H1 (cell line): ENCODE measurements around the gene GRAP. TPM values are rescaled to one million over a fixed set of nuclear protein-coding genes. Genes with fewer than 3 reads are reported as not detected.

ENCODE experiments used
- CTCF ChIA-PET: fragments of 300-600 bp; sonication (Branson Sonifier 250); formaldehyde crosslinking; loops from one replicate; lab custom pipeline; 2021; ENCODE audit not compliant: partially characterized antibody; lab: Charles Lee
- POLR2A ChIA-PET: fragments of 300-600 bp; sonication (Branson Sonifier 250); formaldehyde crosslinking; loops from one replicate; lab custom pipeline; 2021; ENCODE audit warnings: inconsistent platforms; ENCODE audit not compliant: partially characterized antibody; lab: Charles Lee
- DNase-seq, 2 experiments: peaks; one replicate each; pipeline versions ENCODE4 v3.0.0 to v3.0.0-alpha.2; 2010 to 2022; ENCODE audit warnings: low spot score in 2 of 2, low read depth in 1 of 2, mixed read lengths in 1 of 2
- FAIRE-seq: peaks from 2 replicates; lab custom pipeline; 2011; peaks lifted over from hg19 to GRCh38; lab: Jason Lieb, UNC
- H2AFZ ChIP-seq: 2 replicates; pipeline ENCODE4 v1.8.1; 2012; ENCODE audit warnings: low read length, inconsistent platforms
- H2AK5ac ChIP-seq: 2 replicates; pipeline ENCODE4 v1.6.1; 2013; ENCODE audit warnings: low read depth, low read length
- H2BK120ac ChIP-seq: replicated peaks from 2 replicates; pipeline ENCODE3; 2013; ENCODE audit warnings: low read depth, low read length, inconsistent platforms
- H2BK12ac ChIP-seq: 2 replicates; pipeline ENCODE4 v1.6.1; 2013; ENCODE audit warnings: low read depth, low read length
- H2BK15ac ChIP-seq: 2 replicates; pipeline ENCODE4 v1.6.1; 2013; ENCODE audit warnings: low read length
- H2BK20ac ChIP-seq: 2 replicates; pipeline ENCODE4 v1.6.1; 2013; ENCODE audit warnings: low read length
- H2BK5ac ChIP-seq: 2 replicates; pipeline ENCODE4 v1.6.1; 2013; ENCODE audit warnings: low read depth, low read length
- H3K14ac ChIP-seq: 2 replicates; pipeline ENCODE4 v1.6.1; 2013; ENCODE audit warnings: inconsistent platforms; ENCODE audit not compliant: insufficient read length
- H3K18ac ChIP-seq: 2 replicates; pipeline ENCODE4 v1.6.1; 2013; ENCODE audit warnings: low read length; ENCODE audit errors: extremely low read depth
- H3K23ac ChIP-seq: 2 replicates; pipeline ENCODE4 v1.6.1; 2013; ENCODE audit warnings: inconsistent platforms; ENCODE audit not compliant: insufficient read length
- H3K23me2 ChIP-seq: 2 replicates; pipeline ENCODE4 v1.6.1; 2013; ENCODE audit warnings: low read depth, low read length
- H3K27ac ChIP-seq: 2 replicates; pipeline ENCODE4 v1.6.1; 2011; ENCODE audit warnings: low read depth, low read length, inconsistent platforms
- H3K27me3 ChIP-seq, 4 experiments: replicated peaks in 1 of 4; 1 replicate in 1 of 4; 2 replicates in 3 of 4; pipeline versions ENCODE4 v1.6.1 to v1.8.1; 2011 to 2013; ENCODE audit warnings: low read length in 3 of 4, mild to moderate bottlenecking in 3 of 4, inconsistent platforms in 2 of 4, mixed read lengths in 2 of 4, moderate library complexity in 1 of 4; ENCODE audit not compliant: control insufficient read depth in 3 of 4, insufficient read depth in 3 of 4; ENCODE audit errors: extremely low read depth in 1 of 4
- H3K36me3 ChIP-seq, 4 experiments: 2 replicates each; pipeline versions ENCODE4 v1.6.1 to v1.8.1; 2011 to 2013; ENCODE audit warnings: mild to moderate bottlenecking in 4 of 4, low read length in 3 of 4, moderate library complexity in 2 of 4, control low read depth in 1 of 4, inconsistent platforms in 1 of 4; ENCODE audit not compliant: insufficient read depth in 4 of 4, control insufficient read depth in 2 of 4
- H3K4ac ChIP-seq: replicated peaks from 2 replicates; pipeline ENCODE3; 2013; ENCODE audit warnings: low read length, low read depth, mixed read lengths, inconsistent platforms; ENCODE audit not compliant: insufficient read length
- H3K4me1 ChIP-seq, 4 experiments: replicated peaks in 1 of 4; 1 replicate in 1 of 4; 2 replicates in 3 of 4; pipeline versions ENCODE4 v1.6.1 to v1.8.1; 2011 to 2013; ENCODE audit warnings: low read length in 3 of 4, inconsistent platforms in 2 of 4, mixed read lengths in 1 of 4; ENCODE audit not compliant: insufficient read depth in 4 of 4, control insufficient read depth in 3 of 4
- H3K4me2 ChIP-seq, 2 experiments: 2 replicates each; pipeline versions ENCODE4 v1.6.1 to v1.8.1; 2011 to 2013; ENCODE audit warnings: low read depth in 2 of 2, low read length in 2 of 2, control low read depth in 1 of 2, inconsistent platforms in 1 of 2, mild to moderate bottlenecking in 1 of 2; ENCODE audit not compliant: insufficient read depth in 1 of 2
- H3K4me3 ChIP-seq, 4 experiments: fragments of 200-600, 300-600 bp in 1 of 4; sonication (generic), shearing (Covaris generic), sonication (Bioruptor Twin) in 1 of 4; 2 replicates each; pipeline versions ENCODE4 v1.5.1 to v1.8.1; 2011 to 2016; ENCODE audit warnings: low read length in 4 of 4, low read depth in 3 of 4, control low read depth in 2 of 4, inconsistent platforms in 2 of 4, mild to moderate bottlenecking in 2 of 4, mixed read lengths in 1 of 4, moderate library complexity in 1 of 4; ENCODE audit not compliant: insufficient read depth in 2 of 4; ENCODE audit errors: extremely low read depth in 1 of 4
- H3K56ac ChIP-seq: replicated peaks from 2 replicates; pipeline ENCODE3; 2013; ENCODE audit warnings: low read depth, mild to moderate bottlenecking, mixed read lengths, low read length, inconsistent platforms; ENCODE audit not compliant: insufficient read length
- H3K79me1 ChIP-seq: 2 replicates; pipeline ENCODE4 v1.6.1; 2013; ENCODE audit warnings: low read depth, low read length, control low read depth
- H3K79me2 ChIP-seq, 2 experiments: 2 replicates each; pipeline versions ENCODE4 v1.6.1 to v1.8.1; 2012 to 2013; ENCODE audit warnings: low read length in 2 of 2, mild to moderate bottlenecking in 2 of 2, inconsistent platforms in 1 of 2; ENCODE audit not compliant: insufficient read depth in 2 of 2, control insufficient read depth in 1 of 2
- H3K9ac ChIP-seq, 4 experiments: replicated peaks in 1 of 4; 1 replicate in 1 of 4; 2 replicates in 3 of 4; pipeline versions ENCODE4 v1.6.1 to v1.8.1; 2011 to 2013; ENCODE audit warnings: low read depth in 3 of 4, low read length in 3 of 4, control low read depth in 2 of 4, mild to moderate bottlenecking in 2 of 4, moderate library complexity in 2 of 4, inconsistent platforms in 1 of 4; ENCODE audit errors: extremely low read depth in 1 of 4
- H3K9me3 ChIP-seq, 2 experiments: 2 replicates each; pipeline versions ENCODE4 v1.6.1 to v1.8.1; 2012 to 2013; ENCODE audit warnings: mild to moderate bottlenecking in 2 of 2, moderate library complexity in 2 of 2, control low read depth in 1 of 2, inconsistent platforms in 1 of 2, low read depth in 1 of 2, low read length in 1 of 2, mixed read lengths in 1 of 2; ENCODE audit not compliant: insufficient read depth in 2 of 2
- H4K20me1 ChIP-seq, 2 experiments: replicated peaks in 1 of 2; 2 replicates each; pipeline versions ENCODE3 to v1.8.1; 2011 to 2013; ENCODE audit warnings: inconsistent platforms in 2 of 2, low read length in 2 of 2, mild to moderate bottlenecking in 1 of 2; ENCODE audit not compliant: insufficient read depth in 2 of 2, control insufficient read depth in 1 of 2
- H4K5ac ChIP-seq: 2 replicates; pipeline ENCODE4 v1.6.1; 2013; ENCODE audit warnings: low read length, low read depth, mixed read lengths, inconsistent platforms; ENCODE audit not compliant: insufficient read length
- H4K8ac ChIP-seq: 2 replicates; pipeline ENCODE4 v1.8.0; 2013; ENCODE audit warnings: mild to moderate bottlenecking, moderate library complexity, low read length, inconsistent platforms; ENCODE audit not compliant: insufficient read depth; ENCODE audit errors: extremely low read depth
- H4K91ac ChIP-seq: replicated peaks from 2 replicates; pipeline ENCODE3; 2013; ENCODE audit warnings: low read length, mixed read lengths, inconsistent platforms; ENCODE audit not compliant: insufficient read length
- ASH2L ChIP-seq: fragments of 200-600, 300-600 bp; sonication (generic); IDR thresholded peaks from one replicate; pipeline ENCODE4 v1.7.1; 2017; ENCODE audit warnings: low read length
- BRCA1 ChIP-seq: IDR thresholded peaks from 2 replicates; pipeline ENCODE4 v1.6.1; 2012; ENCODE audit warnings: low read depth, low read length, improper control_type of control experiment
- RXRA ChIP-seq: IDR thresholded peaks from 2 replicates; pipeline ENCODE4 v1.6.1; 2011; ENCODE audit warnings: low read depth, mild to moderate bottlenecking, low read length, moderate library complexity; ENCODE audit not compliant: insufficient read depth
- TAF7 ChIP-seq: optimal IDR thresholded peaks from 2 replicates; pipeline ENCODE3; 2011; ENCODE audit warnings: low read depth, mild to moderate bottlenecking, inconsistent platforms, low read length, moderate library complexity, borderline replicate concordance
- WGBS, 2 experiments: shearing (Covaris generic) in 1 of 2; methylation state at CpG; one replicate each; pipeline versions ENCODE4 v1.1.6 to v1.1.7; 2013 to 2015; ENCODE audit warnings: low lambda C conversion rate in 2 of 2, mixed read lengths in 2 of 2, inconsistent platforms in 1 of 2, low coverage in 1 of 2, missing lambda C conversion rate in 1 of 2; ENCODE audit not compliant: insufficient replicate concordance in 2 of 2, insufficient coverage in 1 of 2, insufficient read length in 1 of 2; ENCODE audit errors: extremely low coverage in 1 of 2, missing lambda C conversion rate in 1 of 2; 5-methylcytosine and 5-hydroxymethylcytosine counted together
- polyA plus RNA-seq, 7 experiments: library from polyadenylated mRNA; depleted of rRNA in 3 of 7; stranded (reverse) in 5 of 7; unstranded in 2 of 7; fragments of >200 nt in 5 of 7; fragments of 200-250 nt in 2 of 7; gene quantifications; 1 replicate in 5 of 7; 2 replicates in 1 of 7; 4 replicates in 1 of 7; pipeline versions ENCODE4 v1.2.1 to v1.2.3, GENCODE V29; 2011 to 2013; ENCODE audit warnings: missing spikeins in 2 of 7, mixed read lengths in 2 of 7
- total RNA-seq: library from RNA; stranded (reverse); fragmentation: NEBNext Ultra II Directional; extraction: Animal tissue kit (Norgen Biotek cat#: 25700); gene quantifications from 2 replicates; pipeline ENCODE4 v1.2.1, GENCODE V29; 2021

GRAP gene
- total and polyA plus RNA-seq, 2 of the 8 experiments (the other 6 are each of a cell fraction or from before 2014, with no cell fraction given), result 0.18 to 0.24 TPM

DNA sequence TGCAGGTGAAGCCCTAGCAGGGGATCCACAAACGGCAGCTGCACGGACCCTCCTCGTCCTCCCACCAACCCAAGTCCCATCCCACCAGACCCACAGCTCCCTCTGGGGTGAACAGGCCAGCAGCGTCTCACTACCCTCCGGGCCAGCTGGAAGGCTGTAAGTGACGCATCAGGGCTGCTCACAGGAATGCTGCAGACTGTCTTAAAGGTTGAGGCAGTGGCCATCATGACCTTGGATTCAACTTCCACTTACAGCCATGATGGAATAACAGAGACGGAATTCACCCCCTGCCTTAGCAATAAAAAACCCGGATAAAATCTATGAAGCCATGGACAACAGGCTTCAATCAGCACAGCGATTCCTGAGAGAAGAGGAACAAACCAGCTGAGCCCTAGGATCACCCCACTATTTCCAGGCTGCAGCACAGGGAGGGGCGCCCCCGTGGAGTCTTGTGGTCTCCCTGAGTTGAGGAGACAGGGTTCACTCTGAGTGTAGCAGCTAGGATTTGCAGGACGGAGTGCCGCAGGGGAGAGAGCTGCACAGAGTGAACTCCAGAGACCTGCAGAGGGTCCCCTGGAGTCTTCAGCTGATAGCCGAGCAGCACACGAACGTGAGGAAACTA is 52.7 kb downstream of the GRAP start:
- H2AK5ac ChIP-seq, result no peak overlapping the region; the same call in 1 of the 2 replicates
- H2BK12ac ChIP-seq, result no peak overlapping the region
- FAIRE-seq (no peak), DNase-seq (no peak)
- 0 out of 2 replicates have a peak overlapping the region, but pooled peaks have one; percentile 17 for H4K8ac ChIP-seq
- no peak overlapping the region for H4K91ac ChIP-seq
- H2AFZ ChIP-seq, result no peak overlapping the region
- H2BK15ac ChIP-seq, result no peak overlapping the region
- H2BK20ac ChIP-seq, result no peak overlapping the region
- no peaks in the 10 kb centered on the region for H3K27me3 ChIP-seq
- no peak overlapping the region for H2BK5ac ChIP-seq
- H3K4me2 ChIP-seq, result no peak overlapping the region
- CTCF ChIA-PET, result interaction anchor here (0.9 to 2.1 kb wide), 4 partner anchors 10 to 33 kb away, joined by 3 to 10 read pairs (median 4); no protein-coding TSS in a partner anchor
- no peak overlapping the region for H2BK120ac ChIP-seq
- no peak overlapping the region for H3K4me3 ChIP-seq
- no peak overlapping the region for H3K9ac ChIP-seq
- no peaks in the 10 kb centered on the region for H3K4me1 ChIP-seq
- H4K20me1 ChIP-seq, result peaks cover 17 to 34% of the 10 kb centered on the region in 2 experiments
- no peak overlapping the region for H3K56ac ChIP-seq
- peaks cover 0 to 16% (median under 1%) of the 10 kb centered on the region in 4 experiments; a peak in 3 of 8 replicates for H3K36me3 ChIP-seq
- no peak overlapping the region for H3K23ac ChIP-seq
- H3K79me1 ChIP-seq, result peaks cover 36% of the 10 kb centered on the region
- H3K18ac ChIP-seq, result no peak overlapping the region
- peaks cover 8 to 74% of the 10 kb centered on the region in 2 experiments; a peak in 3 of 4 replicates for H3K79me2 ChIP-seq
- H3K14ac ChIP-seq, result no peak overlapping the region
- 88% methylated on average over 16 of the region's 16 CpGs; no CpG with 5 or more reads in 1 of the 2 experiments for WGBS, 2 experiments
- no peaks in the 10 kb centered on the region for H3K23me2 ChIP-seq
- POLR2A ChIA-PET, result interaction anchor here (0.7 to 1.7 kb wide), 4 partner anchors 9 to 33 kb away, joined by 3 to 6 read pairs (median 4); no protein-coding TSS in a partner anchor
- no peak overlapping the region for H3K4ac ChIP-seq
- no peak overlapping the region for H3K27ac ChIP-seq
- H4K5ac ChIP-seq, result no peak overlapping the region
- no peaks in the 10 kb centered on the region for H3K9me3 ChIP-seq
- no peak for TF ChIP-seq TAF7
- TF ChIP-seq BRCA1, result no peak
- no peak for TF ChIP-seq ASH2L
- TF ChIP-seq RXRA, result no peak
